GM21423 (cell line): ENCODE measurements around the gene TECPR1.

Experiments
- ATAC-seq: cut with Tn5 transposase; IDR thresholded peaks from one replicate; pipeline ENCODE4 v1.9.1; 2021; ENCODE audit warnings: mild to moderate bottlenecking, moderate library complexity; ENCODE audit not compliant: unreplicated experiment

Gene TECPR1

DNA sequence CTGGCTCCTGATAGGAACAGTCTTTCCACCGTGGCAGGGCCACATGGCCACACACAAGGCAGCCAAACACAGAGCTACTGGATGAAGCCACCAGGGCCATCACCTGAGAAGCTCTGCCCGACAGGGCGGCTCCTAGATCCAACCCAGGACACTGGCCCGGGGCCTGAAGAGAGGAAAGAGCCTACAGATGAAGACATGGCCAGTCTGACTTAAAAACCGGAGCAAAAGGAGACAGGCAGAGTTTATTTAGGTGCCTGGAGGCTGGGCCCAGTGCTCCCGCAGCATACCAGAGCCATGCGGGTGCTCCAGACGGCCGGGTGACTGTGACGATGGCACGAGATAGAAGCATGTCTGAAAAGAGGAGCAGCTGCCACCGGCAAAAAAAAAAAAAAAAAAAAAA, 3.9 kb downstream of the TECPR1 start:
- no peak for ATAC-seq

DNA sequence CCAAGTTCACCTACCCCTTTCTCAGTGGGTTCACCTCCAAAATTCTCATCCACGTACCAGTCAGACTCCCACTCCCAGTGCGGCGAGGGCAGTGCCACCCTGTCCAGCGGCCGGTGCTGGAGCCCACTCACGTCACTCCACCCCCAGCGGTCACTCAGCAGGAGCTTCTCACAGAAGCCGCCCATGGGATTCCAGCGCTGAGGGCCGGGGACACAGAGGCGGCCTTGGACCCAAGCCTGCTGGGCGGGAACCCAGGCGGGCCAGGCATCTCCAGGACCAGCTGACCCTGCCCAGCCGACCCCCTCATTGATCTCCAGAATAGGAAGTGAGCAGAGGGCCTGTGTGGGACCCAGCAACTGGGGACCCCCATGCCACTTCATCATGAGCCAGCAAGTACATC, 7.2 kb downstream of the TECPR1 start:
- ATAC-seq: no peak

DNA sequence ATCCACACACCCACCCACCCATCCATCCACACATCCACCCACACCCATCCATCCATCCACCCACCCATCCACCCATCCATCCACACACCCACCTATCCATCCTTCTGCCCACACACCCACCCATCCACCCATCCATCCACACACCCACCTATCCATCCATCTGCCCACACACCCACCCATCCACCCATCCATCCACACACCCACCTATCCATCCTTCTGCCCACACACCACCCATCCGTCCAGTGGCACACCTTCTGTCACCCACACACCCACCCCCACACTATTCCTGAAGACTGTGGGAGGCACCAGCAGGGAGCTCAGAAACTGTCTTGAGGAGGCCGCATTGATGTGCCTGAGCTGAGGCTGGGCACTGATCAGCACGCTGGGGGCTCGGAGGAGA, 9.1 kb downstream of the TECPR1 start:
- ATAC-seq: no peak

DNA sequence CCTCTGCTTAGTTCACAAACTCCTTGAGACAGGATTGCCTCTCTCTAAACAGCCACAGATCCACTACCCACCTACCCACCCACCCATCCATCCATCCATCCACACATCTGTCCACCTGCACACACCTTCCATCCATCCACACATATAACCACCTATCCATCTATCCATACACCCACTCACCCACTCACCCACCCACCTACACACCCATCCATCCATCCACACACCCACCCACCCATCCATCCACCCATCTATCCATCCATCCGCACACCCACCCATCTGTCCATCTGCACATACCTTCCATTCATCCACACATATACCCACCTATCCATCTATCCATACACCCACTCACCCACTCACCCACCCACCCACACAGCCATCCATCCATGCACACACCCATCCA, 9.7 kb downstream of the TECPR1 start:
- no peak for ATAC-seq

DNA sequence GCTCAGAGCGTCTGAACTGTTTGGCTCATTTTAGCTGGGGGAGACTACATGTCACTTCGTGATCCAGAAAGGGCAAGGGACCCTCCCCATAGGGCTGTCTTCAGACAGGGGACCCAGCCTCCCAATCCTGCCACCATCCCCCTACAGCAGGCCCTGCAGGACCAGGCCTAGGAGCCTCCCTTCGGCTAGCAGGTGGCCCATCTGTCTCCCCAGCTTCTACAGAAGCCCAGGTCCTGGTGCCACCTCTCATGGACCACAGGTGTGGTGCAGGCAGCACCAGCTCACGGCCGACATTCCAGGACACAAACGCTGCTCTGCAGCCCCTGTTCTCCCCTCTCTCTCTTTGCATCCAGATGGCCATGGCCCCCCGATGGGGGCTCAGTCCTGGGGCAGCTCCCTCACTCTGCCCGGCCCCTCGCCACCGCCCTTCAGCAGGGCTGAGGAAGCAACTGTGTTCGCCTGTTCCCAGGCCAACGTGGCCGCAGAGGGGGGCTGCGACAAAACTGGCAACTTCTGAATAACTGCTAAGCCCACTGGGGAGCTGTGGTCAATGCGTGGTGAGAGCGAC, 10.3 kb downstream of the TECPR1 start:
- ATAC-seq: no peak

DNA sequence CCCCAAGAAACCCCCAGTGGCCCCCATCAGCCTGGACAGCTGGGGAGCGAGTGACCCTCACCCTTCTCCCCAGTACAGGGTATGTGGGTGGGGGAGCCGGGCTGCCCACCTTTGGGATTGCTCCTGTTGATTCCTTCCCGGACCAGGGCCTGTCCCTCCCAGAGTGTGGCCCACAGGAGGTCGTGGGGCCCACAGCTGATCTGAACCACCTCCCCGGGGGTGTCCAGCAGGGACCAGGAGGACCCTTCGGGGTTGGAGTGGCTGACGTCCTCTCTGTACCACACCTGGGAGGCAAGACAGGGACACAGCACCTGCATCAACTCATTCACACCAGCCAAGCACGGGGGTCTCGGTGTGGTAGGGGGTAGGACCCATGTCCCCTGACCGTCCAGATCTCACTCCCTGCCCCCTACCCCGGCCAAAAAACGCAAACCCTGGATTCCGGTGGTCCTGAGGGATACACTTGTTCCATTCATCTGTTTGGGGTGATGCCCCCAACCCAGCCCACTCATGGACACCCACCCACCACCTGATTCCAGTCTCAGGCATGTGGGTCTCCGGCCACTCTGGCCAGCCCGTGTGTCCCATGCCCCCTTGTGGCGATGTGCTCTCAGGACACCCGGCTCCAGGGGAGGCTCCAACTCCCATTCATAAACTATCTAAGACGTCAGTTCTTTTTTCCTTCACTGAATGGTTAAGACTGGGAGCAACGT, 10.9 kb downstream of the TECPR1 start:
- peak; percentile 59 for ATAC-seq

DNA sequence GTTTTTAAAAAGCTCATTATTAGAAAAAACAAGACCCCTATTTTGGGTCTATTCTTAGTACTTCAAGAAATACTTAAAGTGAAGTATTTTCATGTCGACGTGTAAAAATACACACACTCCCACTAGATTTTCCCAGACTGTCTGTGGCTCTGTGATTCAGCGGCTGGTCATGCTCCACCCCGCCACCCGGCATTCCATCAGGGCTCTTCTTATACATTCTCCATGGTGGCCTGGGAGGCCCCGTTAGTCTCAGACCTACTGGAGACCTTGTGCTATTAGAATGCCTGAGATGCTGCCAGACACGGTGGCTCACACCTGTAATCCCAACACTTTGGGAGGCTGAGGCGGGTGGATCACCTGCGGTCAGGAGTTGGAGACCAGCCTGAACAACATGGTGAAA, 13.1 kb downstream of the TECPR1 start:
- no peak for ATAC-seq

DNA sequence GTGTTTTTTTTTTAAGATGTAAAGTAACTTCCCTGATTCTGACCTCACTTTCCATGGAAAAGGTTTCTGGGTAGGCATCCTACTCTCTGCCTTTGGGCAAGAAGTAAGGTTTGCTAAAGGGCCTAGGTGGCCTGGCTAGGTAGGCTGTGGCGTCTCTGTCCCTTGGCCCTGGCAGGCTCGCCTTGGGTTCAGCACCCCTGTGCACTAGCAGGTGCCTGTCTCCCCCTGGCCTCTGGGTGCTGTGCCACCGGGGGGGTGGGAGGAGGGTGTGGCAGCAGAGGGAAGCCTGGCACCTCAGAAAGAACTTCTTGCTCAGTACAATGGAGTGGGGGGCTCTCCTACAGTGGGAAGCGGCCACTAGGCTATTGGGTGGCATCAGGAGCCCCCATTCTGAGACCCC, 14.0 kb downstream of the TECPR1 start:
- no peak for ATAC-seq

DNA sequence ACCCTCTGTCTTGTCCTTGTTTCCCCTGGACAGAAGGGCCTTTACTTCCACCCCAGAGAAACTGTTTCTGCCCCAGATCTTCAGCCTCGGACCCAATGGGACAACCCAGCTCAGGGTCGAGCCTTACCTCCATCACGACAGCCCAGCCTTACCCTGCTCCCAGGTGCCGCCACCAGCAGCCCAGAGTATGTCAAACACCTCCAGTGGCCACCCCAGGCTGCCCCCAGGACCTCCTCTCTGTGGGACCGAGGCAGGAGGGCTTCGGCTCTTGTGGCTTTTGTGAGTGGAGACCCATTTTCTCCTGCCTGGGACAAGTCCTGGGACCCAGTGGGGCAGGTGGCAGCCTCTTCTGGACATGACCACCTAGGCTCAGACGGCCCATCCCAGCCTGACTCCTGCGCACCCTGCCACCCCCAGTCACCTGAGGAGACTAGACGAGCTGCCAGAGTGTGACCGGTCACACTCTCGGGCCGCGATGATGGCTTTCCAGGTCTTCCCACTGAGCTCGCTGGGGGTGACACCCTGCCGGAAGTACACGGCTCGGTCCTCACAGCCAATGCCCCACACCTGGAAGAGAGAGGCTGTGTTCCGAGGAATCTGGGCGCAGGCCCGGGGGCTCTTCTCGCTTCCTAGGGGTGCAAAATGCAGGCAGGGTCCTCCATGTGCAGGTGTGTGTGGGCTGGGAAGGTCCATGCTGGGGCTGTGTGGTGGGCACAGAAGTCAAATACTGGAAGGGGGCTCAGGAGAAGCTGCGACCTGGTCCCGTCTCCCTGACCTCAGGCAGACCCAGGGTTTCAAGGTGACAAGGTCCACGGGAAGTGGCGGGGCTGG, 15.5 kb downstream of the TECPR1 start:
- no peak for ATAC-seq

DNA sequence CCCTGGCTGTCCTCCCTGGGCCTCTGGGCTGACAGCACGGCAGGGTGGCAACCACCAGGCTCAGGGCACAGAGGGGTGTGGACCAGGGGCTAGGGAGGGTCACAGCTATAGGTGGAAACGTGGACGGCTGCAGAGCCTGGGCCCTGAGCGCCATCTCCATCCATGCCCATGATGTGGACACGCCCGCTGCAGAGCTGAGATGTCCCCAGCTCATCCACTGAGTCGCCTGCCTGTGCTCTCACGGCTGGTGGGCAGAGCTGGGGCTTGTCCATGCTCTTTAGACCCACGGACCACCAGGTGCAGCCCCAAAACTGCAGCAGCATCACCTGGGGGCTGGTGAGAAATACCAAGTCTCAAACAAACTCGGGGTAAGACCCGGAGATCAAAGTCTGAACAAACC, 16.1 kb downstream of the TECPR1 start:
- no peak for ATAC-seq

DNA sequence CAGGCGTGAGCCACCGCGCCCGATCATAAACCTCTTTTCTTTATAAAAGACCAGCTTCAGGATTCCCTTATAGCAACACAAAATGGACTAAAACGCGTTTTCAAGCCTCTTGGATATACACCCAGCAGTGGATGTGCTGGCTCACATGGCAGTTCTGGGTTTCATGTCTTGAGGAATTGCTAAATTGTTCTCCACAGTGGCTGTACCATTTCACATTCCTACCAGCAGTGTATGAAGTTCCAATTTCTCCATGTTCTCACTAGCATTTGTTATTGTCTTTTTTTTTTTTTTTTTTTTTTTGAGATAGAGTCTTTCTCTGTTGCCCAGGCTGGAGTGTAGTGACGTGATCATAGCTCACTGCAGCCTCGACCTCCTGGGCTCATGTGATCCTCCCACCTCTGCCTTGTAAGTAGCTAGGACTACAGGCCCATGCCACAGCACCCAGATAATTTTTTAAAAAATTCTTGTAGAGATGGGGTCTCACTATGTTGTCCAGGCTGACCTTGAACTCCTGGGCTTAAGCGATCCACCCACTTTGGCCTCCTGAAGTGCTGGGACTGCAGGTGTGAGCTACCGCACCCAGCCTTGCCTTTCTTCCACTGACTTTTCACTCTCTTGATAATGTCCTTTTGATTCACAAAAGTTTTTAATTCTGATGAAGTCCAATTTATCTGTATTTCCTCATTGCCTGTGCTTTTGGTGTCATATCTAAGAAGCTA, 17.4 kb downstream of the TECPR1 start:
- no peak for ATAC-seq

DNA sequence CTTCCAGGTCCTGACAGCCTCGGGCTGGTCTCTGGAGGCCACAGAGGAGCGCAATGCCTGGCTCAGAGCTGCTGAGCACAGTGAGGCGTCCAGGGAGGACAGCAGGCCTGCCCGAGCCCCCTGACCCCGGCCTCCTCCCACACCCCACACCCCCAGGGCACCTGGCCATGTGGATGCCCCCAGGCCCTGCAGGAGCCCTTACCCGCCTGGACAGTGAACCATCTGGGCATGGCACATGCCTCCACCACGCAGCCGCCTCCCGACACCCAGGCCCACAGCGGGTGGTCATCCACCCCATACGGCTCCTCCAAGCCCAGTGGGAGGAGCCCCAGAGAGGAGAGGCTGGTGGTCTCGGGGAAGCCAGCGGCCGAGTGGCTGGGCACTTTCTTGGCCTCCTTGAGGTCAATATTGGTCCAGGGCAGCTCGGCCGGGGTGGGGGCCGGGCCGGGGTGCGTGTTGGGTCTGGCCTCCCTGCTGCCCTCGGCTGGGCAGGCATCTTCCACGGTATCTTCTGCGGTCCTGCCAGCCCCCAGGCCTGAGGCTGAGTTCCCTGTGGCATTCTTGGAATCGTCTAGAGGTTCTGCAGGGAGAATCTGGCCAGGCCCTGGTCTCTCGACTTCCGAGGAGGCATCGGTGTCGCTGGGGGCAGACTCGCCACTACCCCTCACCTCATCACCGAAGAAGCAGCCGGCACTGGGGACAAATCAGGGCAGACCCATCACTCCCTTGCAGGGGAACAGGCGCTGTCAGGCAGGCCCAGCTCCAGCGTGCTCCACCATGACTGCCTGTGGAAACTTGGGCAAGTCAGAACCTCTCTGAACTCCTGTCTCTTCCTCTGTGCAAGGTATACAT, 18.6 kb downstream of the TECPR1 start:
- no peak for ATAC-seq

DNA sequence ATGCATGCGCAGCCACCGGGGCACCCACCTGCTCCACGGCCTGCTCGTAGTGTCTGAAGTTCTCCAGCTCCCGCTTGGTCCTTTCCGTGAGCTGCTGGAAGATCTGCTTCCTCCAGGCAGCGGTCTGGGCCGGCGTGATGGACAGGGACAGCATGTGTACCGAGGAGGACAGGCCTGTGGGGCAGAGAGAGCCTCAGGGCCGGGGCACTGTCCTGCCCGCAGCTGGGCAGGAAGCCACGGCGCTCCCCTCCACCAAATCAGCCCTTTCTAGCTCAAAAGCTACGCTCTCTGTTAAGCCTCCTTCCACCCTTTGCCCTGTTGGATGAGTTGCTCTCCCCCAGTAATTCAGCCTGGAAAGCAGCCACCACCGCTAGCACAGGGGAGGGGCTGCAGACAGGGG, 19.2 kb downstream of the TECPR1 start:
- ATAC-seq: no peak

DNA sequence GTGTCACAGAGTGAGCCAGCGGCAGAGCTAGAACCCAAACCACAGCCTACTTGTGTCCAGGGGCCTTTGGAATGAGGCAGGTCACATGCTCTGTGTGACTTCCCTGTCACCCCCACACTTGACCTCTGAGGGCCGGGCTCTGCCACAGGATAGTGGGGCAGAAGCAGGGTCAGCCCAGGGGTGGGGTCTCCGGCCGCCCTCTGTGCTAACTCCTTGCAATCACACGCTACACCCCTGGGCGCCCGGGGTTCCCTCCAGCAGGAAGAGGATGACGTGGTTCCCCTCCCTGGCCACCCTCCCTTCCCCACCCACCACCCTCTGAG, 19.8 kb downstream of the TECPR1 start:
- ATAC-seq: no peak

DNA sequence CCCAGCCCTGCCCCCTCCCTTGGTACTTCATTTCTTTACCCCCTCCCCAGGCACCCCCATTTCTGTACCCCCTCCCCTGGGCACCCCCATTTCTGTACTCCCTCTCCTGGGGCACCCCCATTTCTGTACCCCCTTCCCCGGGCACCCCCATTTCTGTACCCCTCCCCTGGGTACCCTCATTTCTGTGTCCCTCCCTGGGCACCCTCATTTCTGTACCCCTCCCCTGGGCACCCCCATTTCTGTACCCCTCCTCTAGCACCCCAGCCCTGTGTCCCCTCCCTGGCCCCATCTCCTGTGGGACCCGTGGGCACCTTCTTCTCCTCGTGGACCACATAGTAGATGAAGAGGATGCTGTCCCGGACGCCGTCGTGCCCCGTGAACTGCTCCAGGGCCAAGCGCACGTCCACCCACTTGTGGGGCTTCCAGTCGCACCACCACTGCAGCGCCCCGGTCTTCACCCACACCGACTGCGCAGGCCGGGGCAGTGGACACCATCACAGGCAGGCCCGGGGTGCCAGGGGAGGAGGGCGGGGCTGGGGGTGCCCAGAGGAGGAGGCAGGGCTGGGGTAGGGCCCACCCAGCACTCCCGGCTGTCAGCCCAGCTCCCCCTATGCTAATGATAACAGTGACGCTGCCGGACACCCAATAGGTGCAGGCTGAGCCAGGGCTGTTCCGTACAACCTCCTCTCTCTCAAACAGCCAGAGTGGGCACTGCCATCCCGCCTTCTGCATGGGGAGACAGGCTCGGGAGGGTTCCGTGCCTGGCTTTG, 20.4 kb downstream of the TECPR1 start:
- no peak for ATAC-seq

DNA sequence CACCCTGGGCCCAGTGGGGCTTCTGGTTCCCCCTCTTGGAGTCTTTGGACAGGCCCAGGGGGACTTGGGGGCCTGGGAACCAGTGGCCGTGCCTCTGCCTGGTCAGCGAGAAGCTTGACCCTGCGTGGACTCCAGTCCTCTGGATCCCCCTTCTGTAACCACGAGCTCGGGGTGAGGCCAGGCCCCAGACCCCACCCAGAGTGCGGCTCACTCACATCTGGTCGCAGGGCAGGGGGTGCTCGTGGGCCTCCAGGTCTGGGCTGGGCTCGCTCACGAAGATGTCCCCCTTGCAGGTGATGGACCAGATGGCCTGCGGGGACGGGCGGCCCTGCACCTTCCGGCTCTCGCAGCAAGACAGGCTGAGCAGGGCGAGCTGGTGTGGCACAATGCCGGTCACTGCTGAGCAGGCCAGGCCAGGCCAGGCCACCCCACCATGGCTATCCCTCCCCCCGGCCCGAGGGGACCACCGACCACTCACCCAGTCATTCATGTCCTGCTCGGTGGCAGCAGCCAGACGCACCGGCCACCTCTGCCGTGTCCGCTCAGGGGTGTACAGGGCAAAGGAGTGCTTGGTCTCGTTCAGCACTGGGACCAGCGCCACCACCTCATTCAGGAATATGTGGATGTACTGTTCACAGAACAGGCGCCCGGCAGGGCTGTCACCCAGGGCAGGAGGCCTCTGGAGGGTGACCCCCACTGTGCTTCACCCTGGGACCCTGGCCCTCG, 21.1 kb downstream of the TECPR1 start:
- no peak for ATAC-seq

DNA sequence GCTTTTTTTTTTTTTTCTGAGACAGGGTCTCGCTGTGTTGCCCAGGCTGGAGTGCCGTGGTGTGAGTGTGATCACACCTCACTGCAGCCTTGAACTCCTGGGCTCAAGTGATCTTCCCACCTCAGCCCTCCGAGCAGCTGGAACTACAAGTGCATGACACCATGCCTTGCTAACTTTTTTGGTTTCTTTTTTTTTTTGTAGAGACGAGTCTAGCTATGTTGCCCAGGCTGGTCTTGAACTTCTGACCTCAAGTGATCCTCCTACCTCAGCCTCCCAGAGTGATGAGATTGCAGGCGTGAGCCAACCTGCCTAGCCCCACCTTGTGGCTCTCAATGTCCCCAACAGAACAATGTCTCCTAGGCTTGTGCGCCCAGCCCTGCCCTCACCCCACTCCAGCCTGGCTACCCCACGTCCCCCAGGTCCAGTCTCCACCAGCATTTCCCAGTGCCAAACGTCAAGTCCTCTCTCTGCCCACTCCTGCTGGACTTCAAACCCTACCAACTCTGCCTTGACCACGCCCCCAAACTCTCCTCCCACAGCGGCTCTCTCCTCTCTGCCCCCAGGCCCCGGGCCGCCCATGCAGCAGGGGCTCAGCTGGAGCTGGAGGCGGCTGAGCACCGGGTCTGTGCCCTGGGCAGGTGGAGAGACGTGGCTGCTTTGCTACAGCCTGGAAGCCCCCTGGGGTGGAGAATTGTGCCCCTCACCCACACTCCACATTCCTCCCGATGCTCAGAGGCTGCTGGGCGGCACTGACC, 21.9 kb downstream of the TECPR1 start:
- no peak for ATAC-seq

DNA sequence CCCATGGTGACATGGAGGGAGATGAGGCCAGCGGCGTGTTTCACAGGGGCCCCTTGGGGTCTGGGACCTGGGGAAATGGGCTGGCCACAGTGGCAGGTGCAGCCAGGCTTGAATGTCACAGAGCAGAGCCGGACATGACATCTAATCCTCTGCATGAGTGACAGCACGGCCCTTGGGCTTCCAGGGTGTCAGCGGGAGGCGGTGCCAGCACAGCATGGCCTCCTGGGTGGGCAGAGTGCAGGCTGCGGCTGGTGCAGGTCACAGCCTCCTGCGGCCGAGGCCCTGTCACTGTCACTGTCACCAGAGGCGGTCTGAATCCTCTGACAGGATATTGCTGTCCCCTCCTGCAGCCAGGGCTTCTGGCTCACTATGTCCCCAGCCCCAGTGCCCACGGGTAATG, 22.6 kb downstream of the TECPR1 start:
- no peak for ATAC-seq

DNA sequence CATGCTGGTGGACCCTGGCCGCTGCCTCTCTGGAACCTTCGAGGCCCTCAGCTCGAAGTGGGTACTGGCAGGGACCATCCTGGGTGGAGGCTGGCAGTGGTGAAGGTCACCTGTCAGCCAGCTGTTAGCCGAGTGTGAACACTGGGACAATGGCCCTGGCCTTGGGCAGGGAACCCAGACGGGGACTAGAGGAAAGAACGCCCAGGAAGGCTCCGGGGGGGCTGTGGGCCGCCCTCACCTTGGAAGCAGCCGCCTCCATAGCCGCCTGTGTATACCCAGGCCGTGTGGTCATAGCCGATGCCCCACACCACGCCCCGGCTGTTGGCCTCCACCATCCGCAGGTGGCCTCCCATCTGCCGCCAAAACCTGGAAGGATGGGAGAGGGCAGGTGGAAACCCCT, 23.2 kb downstream of the TECPR1 start:
- no peak for ATAC-seq
